Spleen (tissue), 13 donors: ENCODE data around the gene OR2J2. TPM values are rescaled to one million over a fixed set of nuclear protein-coding genes. Genes with fewer than 3 reads are reported as not detected.
"Not testable (repeated sequence)": the region's sequence is repeated elsewhere in the genome, so short reads cannot be mapped to it uniquely, and the experiment has no call there.

Experiments used
- DNase-seq: peaks from one replicate; pipeline ENCODE4 v3.0.0-alpha.2; 2020
- H3K27ac ChIP-seq, 8 donors: fragments of 200-600 bp; sonication (generic) in 7 of 8; 1 replicate in 4 of 8; 2 replicates in 4 of 8; pipeline versions ENCODE4 v1.5.0 to v1.8.0; 2016 to 2021; ENCODE audit warnings: inconsistent platforms in 4 of 8, mild to moderate bottlenecking in 4 of 8, moderate library complexity in 1 of 8
- H3K27me3 ChIP-seq, 7 donors: fragments of 200-600 bp; sonication (generic) in 6 of 7; replicated peaks in 1 of 7; 1 replicate in 4 of 7; 2 replicates in 3 of 7; pipeline versions ENCODE4 v1.5.0 to v1.8.0; 2016 to 2021; ENCODE audit warnings: inconsistent platforms in 3 of 7, mild to moderate bottlenecking in 1 of 7
- H3K36me3 ChIP-seq, 6 donors: fragments of 200-600 bp; sonication (generic) in 5 of 6; 1 replicate in 4 of 6; 2 replicates in 2 of 6; pipeline versions ENCODE4 v1.5.0 to v1.8.0; 2016 to 2021; ENCODE audit warnings: inconsistent platforms in 2 of 6
- H3K4me1 ChIP-seq, 6 donors: fragments of 200-600 bp; sonication (generic) in 5 of 6; 1 replicate in 3 of 6; 2 replicates in 3 of 6; pipeline versions ENCODE4 v1.5.0 to v1.8.0; 2016 to 2021; ENCODE audit warnings: inconsistent platforms in 3 of 6
- H3K4me3 ChIP-seq, 8 donors: fragments of 200-600 bp; sonication (generic) in 7 of 8; 1 replicate in 4 of 8; 2 replicates in 4 of 8; pipeline versions ENCODE4 v1.5.0 to v1.8.0; 2016 to 2021; ENCODE audit warnings: inconsistent platforms in 4 of 8, mild to moderate bottlenecking in 4 of 8, moderate library complexity in 2 of 8
- H3K9me3 ChIP-seq, 8 donors: fragments of 200-600 bp; sonication (generic) in 7 of 8; 1 replicate in 4 of 8; 2 replicates in 4 of 8; pipeline versions ENCODE4 v1.5.0 to v1.8.0; 2016 to 2021; ENCODE audit warnings: inconsistent platforms in 4 of 8
- POLR2A ChIP-seq, 3 donors: fragments of 450-650 bp; IDR thresholded peaks; one replicate each; pipeline ENCODE4 v1.5.1; 2017; ENCODE audit warnings: antibody characterized with exemption in 3 of 3, mild to moderate bottlenecking in 1 of 3
- POLR2AphosphoS5 ChIP-seq, 3 donors: sonication (generic); formaldehyde crosslinking; IDR thresholded peaks; one replicate each; pipeline ENCODE4 v1.5.1; 2017; ENCODE audit warnings: antibody characterized with exemption in 3 of 3
- WGBS, 5 donors: extraction: QIAGEN DNeasy Blood & Tissue Kit in 3 of 5; methylation state at CpG; one replicate each; pipeline versions ENCODE4 v1.1.5 to v1.1.7; 2013 to 2018; 5-methylcytosine and 5-hydroxymethylcytosine counted together
- intact Hi-C: fragments of 100-400 bp; cut with DNase I; formaldehyde crosslinking; loops from one replicate; pipeline ENCODE4 v1.15.0; 2023; ENCODE audit warnings: low total_unique reads
- long read RNA-seq, 2 donors: transcript quantifications; one replicate each; lab custom pipeline, GENCODE V29; 2026
- polyA plus RNA-seq, 3 donors: library from polyadenylated mRNA; stranded (reverse); fragments of 200-250 nt; gene quantifications; one replicate each; pipeline ENCODE4 v1.2.1, GENCODE V29; 2013
- total RNA-seq, 7 donors: library from RNA; depleted of rRNA in 3 of 7; stranded (reverse); fragments of >200 nt in 3 of 7; fragmentation: NEBNext Ultra II Directional in 4 of 7; extraction: Animal tissue kit (Norgen Biotek cat#: 25700) in 4 of 7; gene quantifications; one replicate each; pipeline versions ENCODE4 v1.1.0 to v1.2.1, GENCODE V29; 2016 to 2021
- TF ChIP-seq, protein P1 (sequence below), 11 experiments: fragments of 200-600 bp in 7 of 11; fragments of 450-650 bp in 4 of 11; sonication (generic) in 4 of 11; IDR thresholded peaks in 8 of 11; conservative IDR thresholded peaks in 3 of 11; 1 replicate in 7 of 11; 2 replicates in 4 of 11; pipeline versions ENCODE4 v1.4.0 to v1.8.0; 2016 to 2021; ENCODE audit warnings: antibody characterized with exemption in 11 of 11, inconsistent platforms in 4 of 11, mild to moderate bottlenecking in 1 of 11
- donor health status: healthy with polysubstance abuse.
- donor health status: DM: no; HTN: no; CAD: no; lungs with moderate emphysema.
- donor health status: DM: no; HTN: no; CAD: no.
- donor health status: Bipolar disorder and iron deficiency.
- donor health status: healthy.
- donor health status: DM: no; HTN: no; CAD: no.
- donor health status: DM: yes; HTN: yes; CAD: no.

OR2J2 gene
- total RNA-seq (not detected), polyA plus RNA-seq (not detected)
- long read RNA-seq, donor 1: 0 reads
- long read RNA-seq, donor 2: 0 reads

DNA sequence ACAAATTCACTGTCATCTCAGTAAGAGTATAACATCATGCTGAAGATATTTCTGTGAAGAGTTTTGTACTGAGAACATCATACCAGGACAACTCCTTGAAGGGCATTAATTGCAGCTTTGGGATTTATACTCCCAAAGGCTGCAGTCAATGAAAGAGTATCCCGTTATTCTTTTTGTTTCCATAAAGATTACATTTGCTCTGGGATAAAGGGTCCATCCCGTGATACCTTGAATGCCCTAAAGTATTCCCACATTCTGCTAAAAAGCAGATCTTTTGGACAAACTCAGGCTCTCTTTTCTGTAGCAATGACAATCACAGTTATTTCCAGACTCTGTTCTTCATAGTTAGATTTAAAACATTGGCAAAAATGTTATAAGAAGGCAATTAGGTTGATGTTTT lies at the start of gene OR2J2:
OR2J2 (plus strand) TSS at position 301 of the 400 bp plus-strand sequence. CDS start 2,729 bp downstream, outside the sequence.
- intact Hi-C loops, H3K4me3 ChIP-seq, H3K36me3 ChIP-seq, H3K27me3 ChIP-seq, H3K4me1 ChIP-seq, DNase-seq, H3K9me3 ChIP-seq, H3K27ac ChIP-seq: not testable (repeated sequence)
- 72 to 90% (median 74%) methylated on average over 2 of the region's 2 CpGs for WGBS, 5 donors

DNA sequence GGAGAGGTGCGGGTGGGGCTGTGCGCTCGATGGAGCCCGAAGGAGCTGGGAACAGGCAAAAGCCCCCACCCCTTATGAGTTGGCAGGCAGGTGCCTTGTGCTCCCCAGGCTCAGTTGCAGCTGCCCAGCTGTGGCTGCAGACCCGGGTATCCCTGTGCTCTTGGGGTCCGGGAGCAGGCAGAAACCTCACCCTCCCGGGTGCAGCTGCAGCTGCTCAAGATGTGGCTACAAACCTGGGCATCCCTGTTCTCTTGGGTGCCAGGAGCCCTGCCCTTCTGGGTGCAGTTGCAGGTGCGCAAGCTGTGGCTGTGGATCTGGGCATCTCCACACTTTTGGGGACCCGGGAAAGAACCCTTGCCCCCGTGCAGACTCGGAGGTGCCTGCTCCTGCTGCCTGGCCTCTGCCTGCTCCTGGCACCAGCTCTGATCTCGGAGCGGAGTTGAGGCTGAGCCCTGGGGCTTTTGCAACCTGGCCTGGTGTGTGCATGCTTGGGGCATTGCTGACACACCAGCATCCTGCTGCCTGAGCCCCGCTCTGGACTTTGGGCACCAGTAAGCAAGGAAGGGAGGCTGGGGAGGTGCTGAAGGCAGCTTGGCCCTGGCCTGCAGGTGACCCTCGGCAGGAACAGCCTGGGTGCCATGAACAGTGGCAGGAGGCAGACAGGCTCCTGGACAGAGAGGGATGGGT lies 41.2 kb upstream of the OR2J2 start:
- H3K27me3 ChIP-seq: peaks cover 0 to 33% (median 0%) of the 10 kb centered on the region in 7 donors
- no peaks in the 10 kb centered on the region for H3K4me1 ChIP-seq
- no peaks in the 10 kb centered on the region for H3K36me3 ChIP-seq
- intact Hi-C loops: no loop called here
- no peaks in the 10 kb centered on the region for H3K9me3 ChIP-seq
- no peak overlapping the region for H3K27ac ChIP-seq
- WGBS, 5 donors: 73 to 83% (median 79%) methylated on average over 12 to 15 of the region's 15 CpGs
- TF ChIP-seq POLR2AphosphoS5 (IDR thresholded peaks at IDR 0.05) (no peak), POLR2A (IDR thresholded peaks at IDR 0.05) (no peak)
- TF ChIP-seq, protein P1, sequence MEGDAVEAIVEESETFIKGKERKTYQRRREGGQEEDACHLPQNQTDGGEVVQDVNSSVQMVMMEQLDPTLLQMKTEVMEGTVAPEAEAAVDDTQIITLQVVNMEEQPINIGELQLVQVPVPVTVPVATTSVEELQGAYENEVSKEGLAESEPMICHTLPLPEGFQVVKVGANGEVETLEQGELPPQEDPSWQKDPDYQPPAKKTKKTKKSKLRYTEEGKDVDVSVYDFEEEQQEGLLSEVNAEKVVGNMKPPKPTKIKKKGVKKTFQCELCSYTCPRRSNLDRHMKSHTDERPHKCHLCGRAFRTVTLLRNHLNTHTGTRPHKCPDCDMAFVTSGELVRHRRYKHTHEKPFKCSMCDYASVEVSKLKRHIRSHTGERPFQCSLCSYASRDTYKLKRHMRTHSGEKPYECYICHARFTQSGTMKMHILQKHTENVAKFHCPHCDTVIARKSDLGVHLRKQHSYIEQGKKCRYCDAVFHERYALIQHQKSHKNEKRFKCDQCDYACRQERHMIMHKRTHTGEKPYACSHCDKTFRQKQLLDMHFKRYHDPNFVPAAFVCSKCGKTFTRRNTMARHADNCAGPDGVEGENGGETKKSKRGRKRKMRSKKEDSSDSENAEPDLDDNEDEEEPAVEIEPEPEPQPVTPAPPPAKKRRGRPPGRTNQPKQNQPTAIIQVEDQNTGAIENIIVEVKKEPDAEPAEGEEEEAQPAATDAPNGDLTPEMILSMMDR (IDR thresholded peaks at IDR 0.05 in 8 of 11, conservative IDR thresholded peaks at IDR 0.05 in 3 of 11): no peak
- no peak overlapping the region for H3K4me3 ChIP-seq
- no peak for DNase-seq

DNA sequence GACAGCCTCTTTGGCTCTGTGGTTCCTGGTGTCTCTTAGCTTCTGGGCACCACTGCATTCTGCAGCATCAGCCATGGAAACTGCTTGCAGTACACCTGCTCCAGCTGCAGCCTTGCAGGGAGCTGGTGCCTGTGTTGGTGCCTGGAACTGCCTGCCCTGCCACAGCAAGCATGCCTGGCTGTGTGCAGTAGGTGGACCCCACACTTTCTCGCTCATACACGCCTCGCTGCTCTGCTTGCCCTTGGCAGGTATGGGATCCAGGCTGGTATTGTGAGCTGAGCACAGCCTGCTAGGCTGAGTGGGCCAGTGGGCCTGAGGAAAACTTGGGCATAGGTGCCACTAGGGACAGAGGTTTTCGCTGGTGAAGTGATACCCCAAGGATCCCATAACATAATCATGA lies 40.1 kb upstream of the OR2J2 start:
- H3K4me1 ChIP-seq: no peaks in the 10 kb centered on the region
- H3K36me3 ChIP-seq: no peaks in the 10 kb centered on the region
- intact Hi-C loops: no loop called here
- WGBS, 5 donors: 82 to 92% (median 89%) methylated on average over 4 of the region's 4 CpGs
- H3K9me3 ChIP-seq: no peaks in the 10 kb centered on the region
- no peak overlapping the region for H3K4me3 ChIP-seq
- H3K27ac ChIP-seq: no peak overlapping the region
- TF ChIP-seq POLR2A (IDR thresholded peaks at IDR 0.05): no peak
- peaks cover 0 to 33% (median 0%) of the 10 kb centered on the region in 7 donors for H3K27me3 ChIP-seq
- no peak for DNase-seq

DNA sequence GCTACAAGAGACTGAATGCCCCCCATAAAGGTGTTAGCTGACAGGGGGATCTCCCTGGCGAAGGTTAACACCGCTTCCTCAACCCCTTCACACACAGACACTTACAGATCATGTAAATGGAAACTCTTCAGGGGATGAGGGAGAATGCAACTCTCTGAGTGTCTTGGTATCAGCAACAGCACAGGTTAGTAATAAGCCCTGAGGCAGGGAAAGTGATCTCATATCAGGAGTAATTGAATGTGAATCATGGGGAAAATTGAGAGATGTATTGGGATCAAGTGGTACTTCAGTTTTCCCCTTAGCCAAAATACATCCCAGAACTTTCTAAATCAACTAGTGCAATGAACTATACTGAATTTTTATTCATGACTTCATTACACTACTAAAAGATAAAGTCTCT lies 39.0 kb upstream of the OR2J2 start:
- H3K4me1 ChIP-seq: no peaks in the 10 kb centered on the region
- intact Hi-C loops: no loop called here
- no peak overlapping the region for H3K4me3 ChIP-seq
- TF ChIP-seq POLR2A (IDR thresholded peaks at IDR 0.05): no peak
- TF ChIP-seq POLR2AphosphoS5 (IDR thresholded peaks at IDR 0.05): no peak
- TF ChIP-seq, protein P1 (IDR thresholded peaks at IDR 0.05 in 8 of 11, conservative IDR thresholded peaks at IDR 0.05 in 3 of 11): no peak
- no peak overlapping the region for H3K27ac ChIP-seq
- no peaks in the 10 kb centered on the region for H3K36me3 ChIP-seq
- H3K9me3 ChIP-seq: no peaks in the 10 kb centered on the region
- 62 to 81% (median 78%) methylated on average over 2 of the region's 2 CpGs for WGBS, 5 donors
- peaks cover 0 to 26% (median 0%) of the 10 kb centered on the region in 7 donors for H3K27me3 ChIP-seq
- DNase-seq: no peak

DNA sequence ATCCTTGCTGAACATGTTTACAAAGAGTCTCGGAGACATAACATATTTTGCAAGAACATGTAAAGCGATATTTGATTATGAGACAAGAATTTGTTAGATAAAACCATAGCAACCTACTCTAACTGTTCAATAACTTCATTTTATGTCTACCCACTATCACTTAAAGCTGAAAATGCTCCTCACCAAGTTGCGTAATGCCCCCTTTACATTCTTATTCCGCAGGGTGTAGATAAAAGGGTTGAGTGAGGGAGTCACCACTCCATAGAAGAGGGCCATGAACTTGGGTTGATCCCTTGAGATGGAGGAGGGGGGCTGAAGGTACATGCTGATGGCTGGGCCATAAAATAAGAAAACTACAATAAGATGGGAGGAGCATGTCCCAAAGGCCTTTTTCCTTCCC lies 33.0 kb upstream of the OR2J2 start:
- peaks cover 0 to 8% (median 7%) of the 10 kb centered on the region in 8 donors for H3K9me3 ChIP-seq
- H3K27ac ChIP-seq: no peak overlapping the region
- intact Hi-C loops: no loop called here
- 81 to 91% (median 90%) methylated on average over 4 of the region's 4 CpGs for WGBS, 5 donors
- no peaks in the 10 kb centered on the region for H3K4me1 ChIP-seq
- H3K4me3 ChIP-seq: no peak overlapping the region
- peaks cover 0 to 7% (median 0%) of the 10 kb centered on the region in 7 donors for H3K27me3 ChIP-seq
- H3K36me3 ChIP-seq: no peaks in the 10 kb centered on the region
- TF ChIP-seq POLR2A (IDR thresholded peaks at IDR 0.05) (no peak), POLR2AphosphoS5 (IDR thresholded peaks at IDR 0.05) (no peak)
- TF ChIP-seq, protein P1 (IDR thresholded peaks at IDR 0.05 in 8 of 11, conservative IDR thresholded peaks at IDR 0.05 in 3 of 11): no peak
- no peak for DNase-seq
